Calu3 (cell line): ENCODE measurements around the gene CACHD1. TPM values are rescaled to one million over a fixed set of nuclear protein-coding genes. Genes with fewer than 3 reads are reported as not detected.

ENCODE experiments used
- BruUV-seq: library from RNA; stranded (reverse); fragments of 400-500 nt; replicated peaks from 2 replicates; lab custom pipeline; 2021; lab: Mats Ljungman, UMichigan
- CTCF ChIA-PET: fragments of 300-600 bp; sonication (Branson Sonifier 250); formaldehyde crosslinking; loops from one replicate; lab custom pipeline; 2022; ENCODE audit warnings: antibody characterized with exemption; lab: Charles Lee
- DNase-seq: peaks from one replicate; pipeline ENCODE4 v3.0.0; 2022
- H3K27ac Mint-ChIP-seq: one replicate; pipeline ENCODE4 v1.8.0; 2022; ENCODE audit warnings: mixed read lengths; ENCODE audit not compliant: unreplicated experiment
- H3K27me3 Mint-ChIP-seq: one replicate; pipeline ENCODE4 v1.8.0; 2022; ENCODE audit warnings: mixed read lengths; ENCODE audit not compliant: unreplicated experiment
- H3K36me3 Mint-ChIP-seq: one replicate; pipeline ENCODE4 v1.8.0; 2022; ENCODE audit warnings: mild to moderate bottlenecking, moderate library complexity, mixed read lengths; ENCODE audit not compliant: insufficient read depth, unreplicated experiment
- H3K4me1 Mint-ChIP-seq: one replicate; pipeline ENCODE4 v1.8.0; 2022; ENCODE audit warnings: mild to moderate bottlenecking, low read depth, mixed read lengths; ENCODE audit not compliant: unreplicated experiment
- H3K4me3 Mint-ChIP-seq: one replicate; pipeline ENCODE4 v1.8.0; 2022; ENCODE audit warnings: mild to moderate bottlenecking, low read depth, moderate library complexity, mixed read lengths; ENCODE audit not compliant: unreplicated experiment
- H3K9me3 Mint-ChIP-seq: one replicate; pipeline ENCODE4 v1.8.0; 2022; ENCODE audit warnings: low read depth, mixed read lengths; ENCODE audit not compliant: unreplicated experiment
- intact Hi-C: fragments of 100-400 bp; cut with micrococcal nuclease; formaldehyde crosslinking; loops from one replicate; pipeline ENCODE4 v1.10.0; 2022; ENCODE audit not compliant: unreplicated experiment
- total RNA-seq: library from RNA; stranded (reverse); gene quantifications from 2 replicates; pipeline ENCODE4 v1.2.3, GENCODE V29; 2022
- TF ChIP-seq, protein P1 (sequence below): fragments of 200-600 bp; IDR thresholded peaks from one replicate; pipeline ENCODE4 v1.8.0; 2022; ENCODE audit warnings: antibody characterized with exemption; ENCODE audit not compliant: unreplicated experiment

CACHD1 gene
- total RNA-seq, 1 experiment from 2014 or later: 3.5 TPM

DNA sequence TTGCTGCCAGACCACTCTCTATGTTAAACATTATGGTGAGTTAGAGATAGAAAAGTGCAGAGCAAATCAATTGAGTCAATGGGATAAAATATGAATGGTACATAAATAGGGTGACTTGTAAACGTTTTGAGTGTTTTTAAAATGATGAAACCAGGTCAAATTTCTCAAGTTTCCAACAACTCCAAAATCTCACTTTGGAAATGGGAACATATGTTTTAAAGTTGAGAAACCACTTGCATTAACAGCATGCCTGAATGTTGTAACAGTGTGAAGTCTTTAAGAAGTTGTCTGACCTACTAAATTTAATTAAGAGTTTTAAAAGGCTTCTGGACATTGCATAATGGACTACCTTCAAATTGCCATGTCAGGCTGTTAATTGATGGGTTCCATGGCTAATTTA lies 241.3 kb downstream of the CACHD1 start:
- Mint-ChIP-seq H3K36me3 (no peaks in the 10 kb centered on the region), H3K27me3 (peaks cover 19% of the 10 kb centered on the region), H3K4me1 (no peaks in the 10 kb centered on the region), H3K9me3 (no peaks in the 10 kb centered on the region), H3K27ac (no peak overlapping the region), H3K4me3 (no peak overlapping the region)
- intact Hi-C loops: no loop called here
- CTCF ChIA-PET: no interaction called here
- no TSS peak for BruUV-seq
- TF ChIP-seq, protein P1, sequence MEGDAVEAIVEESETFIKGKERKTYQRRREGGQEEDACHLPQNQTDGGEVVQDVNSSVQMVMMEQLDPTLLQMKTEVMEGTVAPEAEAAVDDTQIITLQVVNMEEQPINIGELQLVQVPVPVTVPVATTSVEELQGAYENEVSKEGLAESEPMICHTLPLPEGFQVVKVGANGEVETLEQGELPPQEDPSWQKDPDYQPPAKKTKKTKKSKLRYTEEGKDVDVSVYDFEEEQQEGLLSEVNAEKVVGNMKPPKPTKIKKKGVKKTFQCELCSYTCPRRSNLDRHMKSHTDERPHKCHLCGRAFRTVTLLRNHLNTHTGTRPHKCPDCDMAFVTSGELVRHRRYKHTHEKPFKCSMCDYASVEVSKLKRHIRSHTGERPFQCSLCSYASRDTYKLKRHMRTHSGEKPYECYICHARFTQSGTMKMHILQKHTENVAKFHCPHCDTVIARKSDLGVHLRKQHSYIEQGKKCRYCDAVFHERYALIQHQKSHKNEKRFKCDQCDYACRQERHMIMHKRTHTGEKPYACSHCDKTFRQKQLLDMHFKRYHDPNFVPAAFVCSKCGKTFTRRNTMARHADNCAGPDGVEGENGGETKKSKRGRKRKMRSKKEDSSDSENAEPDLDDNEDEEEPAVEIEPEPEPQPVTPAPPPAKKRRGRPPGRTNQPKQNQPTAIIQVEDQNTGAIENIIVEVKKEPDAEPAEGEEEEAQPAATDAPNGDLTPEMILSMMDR: no peak
- no peak for DNase-seq

- peaks cover 19% of the 10 kb centered on the region for H3K27me3 Mint-ChIP-seq
- no TSS peak for BruUV-seq
These were observed 242.1 kb downstream of the CACHD1 start for GRCh38 chr1:64712049-64712448.

GRCh38 chr1:64715186-64715585 lies 245.3 kb downstream of the CACHD1 start:
- peaks cover 39% of the 10 kb centered on the region for H3K27me3 Mint-ChIP-seq
- no peak overlapping the region for H3K27ac Mint-ChIP-seq
- H3K4me3 Mint-ChIP-seq: no peak overlapping the region
- H3K9me3 Mint-ChIP-seq: no peaks in the 10 kb centered on the region
- H3K36me3 Mint-ChIP-seq: no peaks in the 10 kb centered on the region
- BruUV-seq: no TSS peak
- H3K4me1 Mint-ChIP-seq: no peaks in the 10 kb centered on the region
- TF ChIP-seq, protein P1: no peak
- CTCF ChIA-PET: interaction anchor here (1.1 kb wide), 1 partner anchor 19 kb away, joined by 4 read pairs; no protein-coding TSS in a partner anchor
- intact Hi-C loops: no loop called here
- no peak for DNase-seq

More at GRCh38 chr1:64712049-64712448, 242.1 kb downstream of the CACHD1 start:
- no peaks in the 10 kb centered on the region for H3K4me1 Mint-ChIP-seq
- H3K9me3 Mint-ChIP-seq: no peaks in the 10 kb centered on the region
- H3K27ac Mint-ChIP-seq: no peak overlapping the region
- DNase-seq: no peak
- no peaks in the 10 kb centered on the region for H3K36me3 Mint-ChIP-seq
- TF ChIP-seq, protein P1: no peak
- intact Hi-C loops: no loop called here
- CTCF ChIA-PET: no interaction called here
- no peak overlapping the region for H3K4me3 Mint-ChIP-seq

GRCh38 chr1:64721135-64721534 lies 251.2 kb downstream of the CACHD1 start:
- Mint-ChIP-seq H3K4me1 (no peaks in the 10 kb centered on the region), H3K4me3 (no peak overlapping the region), H3K27me3 (peaks cover 60% of the 10 kb centered on the region), H3K9me3 (no peaks in the 10 kb centered on the region), H3K36me3 (no peaks in the 10 kb centered on the region), H3K27ac (no peak overlapping the region)
- no peak for DNase-seq
- TF ChIP-seq, protein P1: no peak
- intact Hi-C loops: no loop called here
- no TSS peak for BruUV-seq
- CTCF ChIA-PET: no interaction called here
